Measurements from ENCODE around the gene EWSR1. TPM values are rescaled to one million over a fixed set of nuclear protein-coding genes. Genes with fewer than 3 reads are reported as not detected.
A peak's percentile ranks its signal among the peaks of the same experiment; 100 is the strongest.
"Not testable (repeated sequence)": the region's sequence is repeated elsewhere in the genome, so short reads cannot be mapped to it uniquely, and the experiment has no call there.

EWSR1 gene
- total RNA-seq, 1 donor from 2014 or later, result 133 TPM

GRCh38 chr22:29341849-29342127 is 73.7 kb downstream of the EWSR1 start:
- no peak overlapping the region for H3K4me3 ChIP-seq
- no peaks in the 10 kb centered on the region for H3K27me3 ChIP-seq
- TF ChIP-seq CTCF (IDR thresholded peaks at IDR 0.05), result no peak
- peaks cover 0 to 5% of the 10 kb centered on the region in 2 donors for H3K4me1 ChIP-seq
- H3K36me3 ChIP-seq, result peaks cover 47 to 66% of the 10 kb centered on the region in 2 donors
- H3K9me3 ChIP-seq, result no peaks in the 10 kb centered on the region
- no peak overlapping the region for H3K27ac ChIP-seq
- intact Hi-C loops (cut with DNase I), result loop anchor here (2.0 kb wide), 1 partner anchor 27 kb away; the partner anchor contains the start of gene RASL10A
- no peak for DNase-seq (ENCODE audit: low spot score in 2 of 2)

GRCh38 chr22:29342177-29342576 is 74.1 kb downstream of the EWSR1 start:
- TF ChIP-seq CTCF (IDR thresholded peaks at IDR 0.05), result no peak
- intact Hi-C loops (cut with DNase I), result loop anchor here (2.0 kb wide), 1 partner anchor 27 kb away; the partner anchor contains the start of gene RASL10A
- Histone ChIP-seq H3K4me3 (no peak overlapping the region), H3K4me1 (peaks cover 0 to 5% of the 10 kb centered on the region in 2 donors), H3K9me3 (no peaks in the 10 kb centered on the region), H3K27me3 (no peaks in the 10 kb centered on the region), H3K36me3 (peaks cover 47 to 67% of the 10 kb centered on the region in 2 donors), H3K27ac (no peak overlapping the region)
- no peak for DNase-seq (ENCODE audit: low spot score in 2 of 2)

- intact Hi-C loops (cut with DNase I), result loop anchor here (2.0 kb wide), 1 partner anchor 28 kb away; the partner anchor contains the start of gene RASL10A
- Histone ChIP-seq H3K9me3 (no peaks in the 10 kb centered on the region), H3K36me3 (peaks cover 47 to 67% of the 10 kb centered on the region in 2 donors), H3K4me1 (peaks cover 0 to 5% of the 10 kb centered on the region in 2 donors), H3K4me3 (no peak overlapping the region), H3K27me3 (no peaks in the 10 kb centered on the region), H3K27ac (no peak overlapping the region)
- no peak for TF ChIP-seq CTCF (IDR thresholded peaks at IDR 0.05)
- DNase-seq (ENCODE audit: low spot score in 2 of 2), result no peak
These were observed 74.7 kb downstream of the EWSR1 start for GRCh38 chr22:29342577-29343312.

- intact Hi-C loops (cut with DNase I), result loop anchor here (2.0 kb wide), 1 partner anchor 29 kb away; the partner anchor contains the start of gene RASL10A
- DNase-seq (ENCODE audit: low spot score in 2 of 2), result no peak
- H3K4me1 ChIP-seq, result peaks cover 0 to 5% of the 10 kb centered on the region in 2 donors
- no peak overlapping the region for H3K27ac ChIP-seq
- no peak overlapping the region for H3K4me3 ChIP-seq
- TF ChIP-seq CTCF (IDR thresholded peaks at IDR 0.05), result no peak
- H3K27me3 ChIP-seq, result no peaks in the 10 kb centered on the region
- H3K9me3 ChIP-seq, result no peaks in the 10 kb centered on the region
- peaks cover 51 to 67% of the 10 kb centered on the region in 2 donors for H3K36me3 ChIP-seq
These were observed 75.3 kb downstream of the EWSR1 start for GRCh38 chr22:29343313-29343805.

GRCh38 chr22:29344137-29344536 is 76.1 kb downstream of the EWSR1 start:
- no peak for TF ChIP-seq CTCF (IDR thresholded peaks at IDR 0.05)
- H3K27ac ChIP-seq, result no peak overlapping the region
- DNase-seq (ENCODE audit: low spot score in 2 of 2), result peak; percentile 27 to 85
- intact Hi-C loops (cut with DNase I), result no loop called here
- H3K9me3 ChIP-seq, result no peaks in the 10 kb centered on the region
- H3K4me3 ChIP-seq, result no peak overlapping the region
- H3K36me3 ChIP-seq, result peaks cover 54 to 67% of the 10 kb centered on the region in 2 donors
- H3K4me1 ChIP-seq, result peaks cover 0 to 5% of the 10 kb centered on the region in 2 donors
- no peaks in the 10 kb centered on the region for H3K27me3 ChIP-seq

- DNase-seq (ENCODE audit: low spot score in 2 of 2); intact Hi-C loops (cut with DNase I): not testable (repeated sequence)
- H3K27ac ChIP-seq, result peak overlapping the region in 1 of 2 donors; percentile 39
These were observed 76.8 kb downstream of the EWSR1 start for GRCh38 chr22:29344889-29345288.

More at GRCh38 chr22:29344889-29345288, 76.8 kb downstream of the EWSR1 start:
- peaks cover 57 to 67% of the 10 kb centered on the region in 2 donors for H3K36me3 ChIP-seq
- not testable (repeated sequence) for H3K4me3 ChIP-seq, H3K9me3 ChIP-seq, H3K27me3 ChIP-seq, H3K4me1 ChIP-seq

Measured in ascending aorta (tissue), 2 donors.